Activated T-helper 2 cell treated with anti-CD3 and anti-CD28 coated beads, Interferon-gamma antibody, Interleukin-2, Interleukin-4, amounts not matched to agents 10 μg/mL and 5 μg/mL and 100 μg/mL, durations not matched to agents 14 hours and 24 hours and 36 hours (primary cell): ENCODE data around the gene PHETA1. TPM values are rescaled to one million over a fixed set of nuclear protein-coding genes. Genes with fewer than 3 reads are reported as not detected.
"Not testable (repeated sequence)": the region's sequence is repeated elsewhere in the genome, so short reads cannot be mapped to it uniquely, and the experiment has no call there.

ENCODE experiments used
- DNase-seq: peaks from one replicate; pipeline ENCODE4 v3.0.0; 2021; ENCODE audit warnings: low spot score
- H3K27ac Mint-ChIP-seq: one replicate; pipeline ENCODE4 v1.8.0; 2021; ENCODE audit warnings: mixed read lengths
- H3K27me3 Mint-ChIP-seq: one replicate; pipeline ENCODE4 v1.8.0; 2021; ENCODE audit warnings: low read depth, mixed read lengths
- H3K36me3 Mint-ChIP-seq: one replicate; pipeline ENCODE4 v1.8.0; 2021; ENCODE audit warnings: low read depth, mixed read lengths
- H3K4me1 Mint-ChIP-seq: one replicate; pipeline ENCODE4 v1.8.0; 2021; ENCODE audit warnings: low read depth, mixed read lengths
- H3K4me3 Mint-ChIP-seq: one replicate; pipeline ENCODE4 v1.8.0; 2021; ENCODE audit warnings: low read depth, mild to moderate bottlenecking, moderate library complexity, mixed read lengths
- H3K9me3 Mint-ChIP-seq: one replicate; pipeline ENCODE4 v1.8.0; 2021; ENCODE audit warnings: mixed read lengths
- intact Hi-C: fragments of 100-400 bp; cut with micrococcal nuclease; formaldehyde crosslinking; loops from one replicate; pipeline ENCODE4 v1.15.1; 2023
- total RNA-seq: library from RNA; stranded (reverse); gene quantifications from 2 replicates; pipeline ENCODE4 v1.2.3, GENCODE V29; 2022

Gene PHETA1
- total RNA-seq, 1 donor from 2014 or later = 3.9 TPM

DNA sequence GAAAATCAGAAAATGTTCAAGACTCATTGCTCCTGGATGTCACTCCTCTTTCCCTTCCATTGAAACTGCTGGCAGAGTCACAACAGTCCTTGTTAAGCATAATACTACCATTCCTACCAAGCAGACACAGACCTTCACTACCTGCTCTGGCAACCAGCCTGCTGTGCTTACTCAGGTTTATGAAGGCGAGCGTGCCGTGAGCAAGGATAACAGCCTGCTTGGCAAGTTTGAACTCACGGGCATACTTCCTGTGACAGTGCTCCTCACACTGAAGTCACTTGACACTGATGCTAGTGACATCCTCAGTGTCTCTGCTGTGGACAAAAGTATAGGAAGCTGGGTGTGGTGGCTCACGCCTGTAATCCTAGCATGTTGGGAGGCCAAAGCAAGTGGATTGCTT, 15.7 kb upstream of the PHETA1 start:
- Mint-ChIP-seq H3K27ac (no peak overlapping the region), H3K4me1 (no peaks in the 10 kb centered on the region), H3K36me3 (no peaks in the 10 kb centered on the region), H3K27me3 (peaks cover 8% of the 10 kb centered on the region), H3K9me3 (no peaks in the 10 kb centered on the region), H3K4me3 (no peak overlapping the region)
- intact Hi-C loops = no loop called here
- no peak for DNase-seq

DNA sequence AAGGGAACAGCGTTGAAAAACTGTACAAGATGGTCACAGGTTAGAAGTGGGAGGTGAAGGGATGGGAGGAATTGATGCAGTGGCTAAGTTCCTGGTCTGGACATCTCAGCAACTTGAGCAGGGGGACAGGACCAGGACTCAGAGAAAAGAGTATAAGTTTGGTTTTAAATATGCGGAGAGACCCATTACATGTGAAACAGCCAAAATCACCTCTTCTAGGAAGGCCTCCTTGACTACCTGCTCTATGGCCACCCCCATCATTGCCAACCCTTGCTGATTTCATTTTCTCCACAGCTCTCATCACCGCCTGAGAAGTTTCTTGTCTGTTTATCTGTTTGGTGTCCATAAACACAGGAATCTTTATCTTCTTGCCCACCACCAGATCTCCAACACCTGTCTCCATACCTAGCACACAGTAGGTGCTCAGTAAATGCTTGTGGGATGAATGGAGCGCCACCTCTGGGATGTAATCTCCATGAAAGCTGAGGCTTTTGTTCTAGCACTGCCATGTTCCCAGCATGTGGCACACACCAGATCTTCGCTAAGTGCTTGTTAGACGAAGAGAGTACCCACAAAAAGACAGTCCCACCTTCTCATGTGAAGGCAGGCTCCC, 11.2 kb upstream of the PHETA1 start:
- no peaks in the 10 kb centered on the region for H3K36me3 Mint-ChIP-seq
- DNase-seq = no peak
- no peaks in the 10 kb centered on the region for H3K9me3 Mint-ChIP-seq
- H3K4me1 Mint-ChIP-seq = no peaks in the 10 kb centered on the region
- peaks cover 4% of the 10 kb centered on the region for H3K27me3 Mint-ChIP-seq
- intact Hi-C loops = no loop called here
- H3K27ac Mint-ChIP-seq = no peak overlapping the region
- H3K4me3 Mint-ChIP-seq = no peak overlapping the region

DNA sequence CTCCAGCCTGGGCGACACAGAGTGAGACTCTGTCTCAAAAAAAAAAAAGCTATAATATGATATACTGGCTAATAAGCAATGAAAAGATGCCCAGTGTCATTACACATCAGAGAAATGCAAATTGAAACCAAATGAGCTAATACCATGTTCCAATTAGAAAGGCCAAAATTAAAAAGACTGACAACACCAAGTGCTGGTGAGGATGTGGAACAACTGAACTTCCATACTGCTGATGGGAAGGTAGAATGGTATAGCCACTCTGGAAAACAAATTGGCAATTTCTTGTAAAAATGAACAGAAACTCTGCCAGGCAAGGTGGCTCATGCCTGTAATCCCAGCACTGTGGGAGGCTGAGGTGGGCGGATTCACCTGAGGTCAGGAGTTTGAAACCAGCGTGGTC, 8.5 kb upstream of the PHETA1 start:
- intact Hi-C loops = no loop called here
- H3K4me3 Mint-ChIP-seq = no peak overlapping the region
- H3K9me3 Mint-ChIP-seq = no peaks in the 10 kb centered on the region
- H3K36me3 Mint-ChIP-seq = no peaks in the 10 kb centered on the region
- no peak overlapping the region for H3K27ac Mint-ChIP-seq
- no peaks in the 10 kb centered on the region for H3K4me1 Mint-ChIP-seq
- H3K27me3 Mint-ChIP-seq = peaks cover 4% of the 10 kb centered on the region
- DNase-seq = no peak

DNA sequence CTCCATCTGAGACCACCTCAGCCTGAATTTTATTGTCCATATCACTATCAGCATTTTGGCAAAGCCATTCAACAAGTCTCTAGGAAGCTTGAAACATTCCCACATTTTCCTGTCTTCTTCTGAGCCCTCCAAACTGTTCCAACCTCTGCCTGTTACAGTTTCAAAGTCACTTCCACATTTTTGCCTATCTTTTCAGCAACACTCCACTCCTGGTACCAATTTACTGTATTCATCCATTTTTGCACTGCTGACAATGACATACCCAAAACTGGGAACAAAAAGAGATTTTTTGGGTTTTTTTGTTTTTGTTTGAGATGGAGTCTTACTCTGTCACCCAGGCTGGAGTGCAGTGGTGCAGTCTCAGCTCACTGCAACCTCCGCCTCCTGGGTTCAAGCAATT, 4.3 kb upstream of the PHETA1 start:
- H3K4me3 Mint-ChIP-seq, H3K9me3 Mint-ChIP-seq, intact Hi-C loops, H3K4me1 Mint-ChIP-seq, H3K36me3 Mint-ChIP-seq, H3K27ac Mint-ChIP-seq, DNase-seq, H3K27me3 Mint-ChIP-seq: not testable (repeated sequence)

DNA sequence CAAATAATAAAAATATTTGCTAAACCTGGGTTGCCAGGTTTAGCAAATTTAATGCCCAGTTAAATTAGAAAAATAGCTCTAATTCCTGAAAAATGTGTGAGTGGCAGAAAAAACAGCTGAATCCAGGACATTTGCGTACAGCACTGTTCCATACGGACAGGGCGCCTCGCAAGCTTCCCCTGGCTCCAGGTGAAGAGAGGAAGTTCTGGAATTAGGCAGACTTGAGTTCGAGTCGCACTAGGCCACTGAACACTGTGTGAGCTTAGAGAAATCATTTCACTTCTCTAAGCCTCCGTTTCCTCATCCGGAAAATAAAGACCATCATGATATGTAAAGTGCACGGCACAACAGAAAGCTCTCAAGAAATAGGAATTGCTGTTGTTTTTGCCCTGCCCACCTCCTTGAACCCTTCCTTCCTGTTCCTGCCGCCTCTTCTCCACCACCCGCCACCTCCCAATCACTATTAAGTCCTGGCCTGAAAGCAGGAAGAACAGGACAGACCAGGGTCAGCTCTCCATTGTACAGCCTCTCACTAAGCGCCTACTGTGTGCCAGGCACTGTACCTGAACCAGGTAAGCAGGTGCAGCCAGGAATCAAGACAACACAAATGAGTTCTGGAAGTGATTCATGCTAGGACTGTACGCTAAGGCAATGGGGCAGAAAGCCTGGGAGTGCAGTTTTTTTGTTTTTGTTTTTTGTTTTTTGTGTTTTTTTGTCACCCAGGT, 763 bp upstream of the PHETA1 start:
- peaks cover 5% of the 10 kb centered on the region for H3K4me1 Mint-ChIP-seq

DNA sequence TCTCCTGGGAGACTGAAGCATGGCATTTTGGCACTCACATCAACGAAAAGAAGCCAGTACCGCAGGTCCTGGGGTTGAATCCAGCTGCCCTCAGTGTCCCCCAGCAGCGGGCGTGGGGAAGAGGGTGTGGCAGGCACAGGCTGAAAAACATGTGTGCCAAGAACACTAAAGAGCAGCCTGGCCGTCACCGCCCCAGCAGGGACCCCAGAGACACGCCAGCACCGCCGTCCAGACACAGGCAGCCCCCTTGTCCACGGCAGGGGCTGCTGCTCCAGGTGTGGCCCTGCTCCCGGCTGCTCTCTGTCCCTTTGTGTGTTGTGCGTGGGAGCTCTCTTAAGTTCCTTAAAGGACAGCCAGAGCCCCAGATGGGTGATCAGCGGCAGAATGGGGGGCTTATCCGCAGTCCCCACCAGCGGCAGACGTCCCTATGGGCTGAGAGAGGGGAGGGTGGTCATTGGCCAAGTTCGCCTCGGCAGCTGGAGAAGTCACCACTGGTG, 556 bp downstream of the PHETA1 start:
- intact Hi-C loops = no loop called here
- Mint-ChIP-seq H3K4me1 (peaks cover 5% of the 10 kb centered on the region), H3K27ac (no peak overlapping the region), H3K4me3 (peak overlapping the region; percentile 55), H3K27me3 (peaks cover 21% of the 10 kb centered on the region), H3K9me3 (no peaks in the 10 kb centered on the region), H3K36me3 (no peaks in the 10 kb centered on the region)
- no peak for DNase-seq

More for the DNA sequence above, 763 bp upstream of the PHETA1 start:
- intact Hi-C loops = no loop called here
- Mint-ChIP-seq H3K4me3 (peak overlapping the region; percentile 79), H3K36me3 (no peaks in the 10 kb centered on the region), H3K27me3 (peaks cover 21% of the 10 kb centered on the region), H3K27ac (no peak overlapping the region), H3K9me3 (no peaks in the 10 kb centered on the region)
- DNase-seq = no peak

DNA sequence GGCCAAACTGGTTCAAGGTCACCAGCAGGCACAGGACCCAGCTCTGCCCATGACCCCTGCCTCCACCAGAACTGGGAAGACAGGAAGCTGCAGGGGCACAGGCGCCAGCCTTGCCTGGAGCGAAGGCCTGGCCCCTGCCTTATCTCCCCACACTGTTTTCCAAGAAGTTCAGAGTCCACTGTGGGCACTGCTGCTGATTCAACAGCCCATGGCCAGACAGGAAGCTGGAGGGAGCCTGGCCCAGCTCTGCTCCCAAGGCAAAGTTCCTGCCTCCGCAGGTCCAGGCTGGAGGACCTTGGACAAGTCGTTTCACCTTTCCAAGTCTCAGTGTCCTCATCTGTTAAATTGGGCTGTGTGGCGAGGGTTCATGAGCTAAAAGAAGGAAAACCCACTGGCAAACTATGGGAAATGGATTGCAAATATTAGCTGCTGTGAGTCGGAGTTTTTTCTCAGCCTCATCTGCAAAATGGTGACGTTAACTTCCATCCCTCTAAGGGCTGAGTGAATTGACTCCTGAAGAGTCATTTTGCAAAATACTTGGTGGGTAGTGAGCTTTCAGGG, 1.2 kb downstream of the PHETA1 start:
- no peaks in the 10 kb centered on the region for H3K9me3 Mint-ChIP-seq
- H3K36me3 Mint-ChIP-seq = no peaks in the 10 kb centered on the region
- no peak for DNase-seq
- H3K27me3 Mint-ChIP-seq = peaks cover 18% of the 10 kb centered on the region
- peak overlapping the region; percentile 55 for H3K4me3 Mint-ChIP-seq
- intact Hi-C loops = no loop called here
- H3K4me1 Mint-ChIP-seq = peaks cover 5% of the 10 kb centered on the region
- no peak overlapping the region for H3K27ac Mint-ChIP-seq

DNA sequence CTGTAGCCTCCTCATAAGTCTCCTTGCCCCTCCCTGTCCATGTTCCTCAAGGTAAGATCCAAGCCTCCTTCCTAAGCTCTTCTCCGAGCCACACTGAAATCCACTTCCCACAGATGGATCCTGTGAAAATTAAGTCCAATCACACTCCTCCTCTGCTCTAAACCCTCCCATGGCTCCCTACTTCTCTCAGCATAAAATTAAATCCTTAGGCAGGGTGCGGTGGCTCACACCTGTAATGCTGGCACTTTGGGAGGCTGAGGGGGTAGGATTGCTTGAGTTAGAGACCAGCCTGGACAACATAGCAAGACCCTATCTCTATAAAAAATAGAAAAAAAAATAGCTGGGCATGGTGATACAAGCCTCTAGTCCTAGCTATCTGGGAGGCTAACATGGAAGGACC, 2.3 kb downstream of the PHETA1 start:
- Mint-ChIP-seq H3K4me1 (peaks cover 5% of the 10 kb centered on the region), H3K36me3 (no peaks in the 10 kb centered on the region), H3K9me3 (no peaks in the 10 kb centered on the region), H3K4me3 (no peak overlapping the region), H3K27me3 (peaks cover 17% of the 10 kb centered on the region), H3K27ac (no peak overlapping the region)
- intact Hi-C loops = no loop called here
- DNase-seq = no peak

DNA sequence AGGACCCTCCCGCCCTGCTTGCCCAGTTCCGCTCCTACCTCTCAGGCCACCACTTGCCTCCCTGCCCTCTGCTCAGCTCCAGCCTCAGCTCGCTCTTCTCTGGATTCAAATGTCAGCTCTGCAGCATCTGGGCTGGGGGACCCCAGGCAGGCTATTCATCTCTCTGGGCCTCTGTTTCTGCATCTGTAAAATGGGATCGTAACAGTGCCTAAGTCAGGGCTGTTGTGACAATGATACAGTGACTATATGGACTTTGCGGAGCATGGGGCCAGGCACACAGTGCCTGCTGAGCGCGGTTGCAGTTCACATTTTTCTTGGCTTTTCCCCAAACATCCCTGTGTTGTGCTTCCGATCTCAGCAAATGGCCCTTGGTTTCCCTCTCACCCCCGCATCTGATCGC, 2.8 kb downstream of the PHETA1 start:
- Mint-ChIP-seq H3K27me3 (peaks cover 12% of the 10 kb centered on the region), H3K27ac (no peak overlapping the region), H3K4me1 (peaks cover 5% of the 10 kb centered on the region), H3K4me3 (no peak overlapping the region), H3K36me3 (no peaks in the 10 kb centered on the region), H3K9me3 (no peaks in the 10 kb centered on the region)
- intact Hi-C loops = no loop called here
- DNase-seq = no peak

DNA sequence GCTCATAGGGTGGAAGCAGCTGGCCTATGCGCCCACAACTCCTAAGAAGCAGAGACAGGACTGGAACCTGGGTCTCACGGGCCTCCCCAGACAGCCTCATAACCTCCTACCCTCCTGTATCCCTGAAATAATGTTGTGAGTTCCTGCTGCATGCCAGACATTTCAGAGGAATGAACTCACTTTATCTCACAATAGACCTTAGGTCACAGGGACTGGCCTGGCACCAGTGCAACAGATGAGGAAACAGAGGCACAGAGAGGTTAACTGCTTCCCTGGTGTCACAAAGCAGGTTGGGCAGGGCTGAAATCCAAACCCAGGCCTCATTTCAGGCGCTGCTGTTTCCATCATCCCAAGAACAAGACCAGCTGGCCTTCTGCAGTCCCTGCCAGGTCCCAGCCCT, 5.3 kb downstream of the PHETA1 start:
- Mint-ChIP-seq H3K36me3 (no peaks in the 10 kb centered on the region), H3K27ac (no peak overlapping the region), H3K4me1 (peaks cover 19% of the 10 kb centered on the region), H3K4me3 (no peak overlapping the region), H3K27me3 (peaks cover 20% of the 10 kb centered on the region), H3K9me3 (no peaks in the 10 kb centered on the region)
- intact Hi-C loops = no loop called here
- DNase-seq = no peak

DNA sequence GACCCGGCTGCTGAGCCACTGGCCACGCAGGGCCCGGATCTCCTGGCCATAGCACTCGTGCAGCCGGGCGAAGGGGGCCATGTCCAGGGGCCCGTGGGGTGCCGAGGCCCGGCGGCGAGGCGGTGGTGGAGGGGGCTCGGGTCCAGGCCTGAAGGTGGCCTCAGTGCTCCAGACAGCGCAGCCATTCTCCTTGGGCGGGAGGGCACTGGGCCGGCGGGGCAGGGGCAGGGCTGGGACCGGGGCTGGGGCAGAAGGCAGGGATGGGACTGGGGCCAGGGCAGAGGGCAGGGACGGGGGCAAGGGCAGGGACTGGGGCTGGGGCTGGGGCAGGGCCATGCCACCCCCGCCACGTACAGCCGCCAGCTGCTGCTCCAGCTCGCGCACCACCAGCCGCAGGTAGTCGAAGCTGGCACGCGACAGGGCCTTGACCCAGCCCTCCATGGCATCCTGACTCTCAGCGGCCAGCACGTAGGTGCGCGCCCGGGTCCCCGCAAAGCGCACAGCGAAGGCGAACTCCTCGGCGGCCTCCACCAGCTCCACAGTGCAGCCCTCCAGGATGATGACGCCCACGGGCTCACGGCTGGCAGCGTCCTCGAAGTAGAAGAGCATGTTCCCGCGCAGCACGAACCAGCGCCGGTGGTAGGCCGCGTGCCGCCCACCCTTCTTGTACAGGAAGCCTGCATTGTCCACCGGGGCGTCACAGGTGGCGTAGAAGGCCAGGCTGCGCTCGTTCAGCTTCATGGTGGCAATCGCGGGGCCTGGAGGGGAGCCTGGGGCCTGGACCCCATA, 6.0 kb downstream of the PHETA1 start:
- H3K27ac Mint-ChIP-seq = no peak overlapping the region
- H3K9me3 Mint-ChIP-seq = no peaks in the 10 kb centered on the region
- DNase-seq = no peak
- H3K4me3 Mint-ChIP-seq = no peak overlapping the region
- intact Hi-C loops = no loop called here
- peaks cover 17% of the 10 kb centered on the region for H3K27me3 Mint-ChIP-seq
- no peaks in the 10 kb centered on the region for H3K36me3 Mint-ChIP-seq
- H3K4me1 Mint-ChIP-seq = peaks cover 19% of the 10 kb centered on the region

DNA sequence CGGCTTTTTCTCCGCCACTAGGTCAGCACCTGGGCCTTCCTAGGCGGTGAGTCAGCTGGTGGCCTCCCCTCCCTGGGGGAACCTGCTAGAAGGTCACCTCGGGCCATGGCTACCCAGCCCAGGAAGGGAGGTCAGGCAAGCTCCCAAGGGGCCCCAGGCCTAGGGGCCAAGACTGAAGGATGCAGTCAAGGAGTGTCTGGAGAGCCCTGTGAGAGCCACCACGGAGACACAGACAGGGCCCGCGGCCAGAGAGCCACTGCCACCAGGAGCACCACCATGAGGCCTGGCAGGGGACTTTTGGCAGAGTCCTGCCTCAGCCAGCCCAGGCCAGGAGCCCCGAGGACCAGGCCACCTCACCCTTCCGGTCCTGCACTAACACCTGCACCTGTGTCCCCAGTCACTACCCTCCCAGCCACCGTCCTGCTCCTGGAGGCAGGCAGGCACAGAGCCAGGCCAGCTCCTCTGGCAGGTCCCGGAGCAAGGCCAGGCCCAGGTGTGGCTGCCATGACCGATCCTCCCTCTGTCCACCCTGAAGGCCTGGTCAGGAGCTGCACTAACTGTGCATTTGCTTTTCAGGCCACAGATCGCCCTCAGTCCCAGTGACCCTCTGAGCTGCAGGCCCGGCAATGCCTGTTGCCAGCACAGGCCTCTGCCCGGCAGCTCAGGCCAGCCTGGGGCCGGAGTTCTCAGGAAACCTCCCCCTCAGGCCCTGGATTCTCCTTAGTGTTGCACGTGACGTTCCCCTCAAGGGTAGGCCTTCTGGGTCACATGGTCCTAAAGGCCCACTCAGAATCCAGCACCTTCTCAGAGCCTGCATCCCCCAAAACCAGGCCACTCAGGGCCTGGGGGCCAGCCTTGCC, 6.9 kb downstream of the PHETA1 start:
- peaks cover 17% of the 10 kb centered on the region for H3K4me1 Mint-ChIP-seq
- H3K27me3 Mint-ChIP-seq = peaks cover 8% of the 10 kb centered on the region
- intact Hi-C loops = no loop called here
- no peaks in the 10 kb centered on the region for H3K36me3 Mint-ChIP-seq
- H3K9me3 Mint-ChIP-seq = no peaks in the 10 kb centered on the region
- H3K4me3 Mint-ChIP-seq = no peak overlapping the region
- H3K27ac Mint-ChIP-seq = no peak overlapping the region
- no peak for DNase-seq
